ENCODE measurements around the gene MUC20. TPM values are rescaled to one million over a fixed set of nuclear protein-coding genes. Genes with fewer than 3 reads are reported as not detected.

MUC20 gene
- total RNA-seq, 2 experiments from 2014 or later: 0.20 to 0.65 TPM

GRCh38 chr3:195750797-195751520 is 30.2 kb downstream of the MUC20 start:
- Mint-ChIP-seq H3K36me3 (ENCODE audit: low read depth) (no peaks in the 10 kb centered on the region), H3K27ac (no peak overlapping the region), H3K9me3 (no peaks in the 10 kb centered on the region), H3K27me3 (no peaks in the 10 kb centered on the region), H3K4me1 (ENCODE audit: low read depth) (peaks cover 15% of the 10 kb centered on the region), H3K4me3 (no peak overlapping the region)
- ChIA-PET POLR2A (no interaction called here), CTCF (no interaction called here)
- intact Hi-C loops (cut with micrococcal nuclease): no loop called here
- TF ChIP-seq, protein P1, sequence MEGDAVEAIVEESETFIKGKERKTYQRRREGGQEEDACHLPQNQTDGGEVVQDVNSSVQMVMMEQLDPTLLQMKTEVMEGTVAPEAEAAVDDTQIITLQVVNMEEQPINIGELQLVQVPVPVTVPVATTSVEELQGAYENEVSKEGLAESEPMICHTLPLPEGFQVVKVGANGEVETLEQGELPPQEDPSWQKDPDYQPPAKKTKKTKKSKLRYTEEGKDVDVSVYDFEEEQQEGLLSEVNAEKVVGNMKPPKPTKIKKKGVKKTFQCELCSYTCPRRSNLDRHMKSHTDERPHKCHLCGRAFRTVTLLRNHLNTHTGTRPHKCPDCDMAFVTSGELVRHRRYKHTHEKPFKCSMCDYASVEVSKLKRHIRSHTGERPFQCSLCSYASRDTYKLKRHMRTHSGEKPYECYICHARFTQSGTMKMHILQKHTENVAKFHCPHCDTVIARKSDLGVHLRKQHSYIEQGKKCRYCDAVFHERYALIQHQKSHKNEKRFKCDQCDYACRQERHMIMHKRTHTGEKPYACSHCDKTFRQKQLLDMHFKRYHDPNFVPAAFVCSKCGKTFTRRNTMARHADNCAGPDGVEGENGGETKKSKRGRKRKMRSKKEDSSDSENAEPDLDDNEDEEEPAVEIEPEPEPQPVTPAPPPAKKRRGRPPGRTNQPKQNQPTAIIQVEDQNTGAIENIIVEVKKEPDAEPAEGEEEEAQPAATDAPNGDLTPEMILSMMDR (IDR thresholded peaks at IDR 0.05): no peak
- no peak for ATAC-seq
- DNase-seq: no peak

GRCh38 chr3:195751560-195751959 is 30.8 kb downstream of the MUC20 start:
- peaks cover 17% of the 10 kb centered on the region for H3K4me1 Mint-ChIP-seq (ENCODE audit: low read depth)
- H3K9me3 Mint-ChIP-seq: no peaks in the 10 kb centered on the region
- H3K4me3 Mint-ChIP-seq: no peak overlapping the region
- intact Hi-C loops (cut with micrococcal nuclease): no loop called here
- POLR2A ChIA-PET: no interaction called here
- TF ChIP-seq, protein P1 (IDR thresholded peaks at IDR 0.05): no peak
- H3K27ac Mint-ChIP-seq: no peak overlapping the region
- DNase-seq: no peak
- CTCF ChIA-PET: no interaction called here
- no peaks in the 10 kb centered on the region for H3K27me3 Mint-ChIP-seq
- no peaks in the 10 kb centered on the region for H3K36me3 Mint-ChIP-seq (ENCODE audit: low read depth)
- ATAC-seq: no peak

- ChIA-PET POLR2A (no interaction called here), CTCF (no interaction called here)
- no peaks in the 10 kb centered on the region for H3K27me3 Mint-ChIP-seq
- no peaks in the 10 kb centered on the region for H3K36me3 Mint-ChIP-seq (ENCODE audit: low read depth)
- ATAC-seq (no peak), DNase-seq (no peak)
- TF ChIP-seq, protein P1 (IDR thresholded peaks at IDR 0.05): no peak
- H3K27ac Mint-ChIP-seq: no peak overlapping the region
- H3K4me3 Mint-ChIP-seq: no peak overlapping the region
- intact Hi-C loops (cut with micrococcal nuclease): no loop called here
- H3K9me3 Mint-ChIP-seq: no peaks in the 10 kb centered on the region
- peaks cover 20% of the 10 kb centered on the region for H3K4me1 Mint-ChIP-seq (ENCODE audit: low read depth)
These were observed 31.3 kb downstream of the MUC20 start for GRCh38 chr3:195752066-195752465.

- intact Hi-C loops (cut with micrococcal nuclease): no loop called here
- Mint-ChIP-seq H3K9me3 (no peaks in the 10 kb centered on the region), H3K27me3 (peaks cover 2% of the 10 kb centered on the region), H3K4me1 (ENCODE audit: low read depth) (peaks cover 20% of the 10 kb centered on the region), H3K27ac (no peak overlapping the region), H3K36me3 (ENCODE audit: low read depth) (no peaks in the 10 kb centered on the region), H3K4me3 (no peak overlapping the region)
- no peak for ATAC-seq
- ChIA-PET POLR2A (no interaction called here), CTCF (no interaction called here)
- no peak for DNase-seq
- TF ChIP-seq, protein P1 (IDR thresholded peaks at IDR 0.05): no peak
These were observed 32.0 kb downstream of the MUC20 start for GRCh38 chr3:195752546-195753331.

GRCh38 chr3:195753581-195753980 is 32.8 kb downstream of the MUC20 start:
- no peak for ATAC-seq
- intact Hi-C loops (cut with micrococcal nuclease): no loop called here
- Mint-ChIP-seq H3K9me3 (no peaks in the 10 kb centered on the region), H3K4me3 (no peak overlapping the region), H3K27ac (no peak overlapping the region), H3K4me1 (ENCODE audit: low read depth) (peaks cover 19% of the 10 kb centered on the region), H3K36me3 (ENCODE audit: low read depth) (no peaks in the 10 kb centered on the region), H3K27me3 (peaks cover 5% of the 10 kb centered on the region)
- ChIA-PET POLR2A (no interaction called here), CTCF (no interaction called here)
- TF ChIP-seq, protein P1 (IDR thresholded peaks at IDR 0.05): no peak
- DNase-seq: no peak
